ENCODE measurements around the gene GDI1. TPM values are rescaled to one million over a fixed set of nuclear protein-coding genes. Genes with fewer than 3 reads are reported as not detected.

The GDI1 gene
- total and polyA plus RNA-seq, 9 of the 15 experiments (the other 6 are each of a cell fraction or from before 2014, with no cell fraction given) = 0.97 to 82.6 (median 37.5) TPM

DNA sequence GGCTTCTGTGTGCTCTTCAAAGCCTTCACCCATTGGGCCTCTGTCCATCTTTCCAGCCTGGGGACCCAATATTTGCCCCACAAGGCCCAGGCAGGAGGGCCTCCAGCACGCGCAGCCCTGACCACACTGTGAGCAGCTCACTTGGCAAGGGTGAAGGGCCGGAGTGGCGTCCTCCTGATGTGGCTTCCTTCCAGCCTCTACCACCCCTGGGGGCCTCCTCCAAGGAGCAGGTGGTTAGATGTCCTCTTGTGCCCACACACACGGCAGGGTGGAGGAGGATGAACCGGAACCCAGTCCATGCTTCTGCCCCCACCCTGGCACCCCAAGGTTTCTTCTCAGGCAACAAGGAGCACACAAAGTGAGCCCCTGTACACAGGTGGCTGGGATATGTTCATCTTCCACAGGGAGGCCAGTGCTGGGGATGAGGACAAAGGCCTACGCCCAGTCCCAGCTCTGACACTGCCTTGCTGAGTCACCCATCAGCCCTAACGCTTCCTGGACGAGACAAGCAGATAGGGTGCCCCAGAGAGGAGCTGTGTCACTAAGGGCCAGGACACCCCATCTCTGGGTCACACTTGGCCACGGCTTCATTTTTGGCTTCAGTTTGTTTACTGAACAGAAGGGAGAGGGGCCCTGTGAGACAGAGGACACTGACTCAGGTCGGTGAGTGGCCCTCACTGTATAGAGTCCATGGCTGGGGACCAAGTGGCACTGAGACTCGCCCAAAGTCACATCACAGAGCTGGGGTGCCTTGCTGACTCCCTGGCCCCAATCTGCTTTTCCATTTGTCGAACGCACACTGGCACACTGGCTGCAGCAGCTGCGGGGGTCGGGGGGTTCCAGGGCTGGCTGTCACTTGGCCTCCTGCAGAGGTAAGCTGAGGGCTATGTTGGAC lies 47.5 kb downstream of the GDI1 start (continued):
- TF ChIP-seq ZNF324 (CRISPR knock-in tag; IDR thresholded peaks at IDR 0.05) (no peak), SUPT5H (IDR thresholded peaks at IDR 0.05) (peak; percentile 66), FOXK2 (conservative IDR thresholded peaks at IDR 0.05 in 1 of 2, IDR thresholded peaks at IDR 0.05 in 1 of 2; ENCODE audit: low read depth in 2 of 2) (0 out of 4 replicates have a peak, but pooled peaks have one; percentile 40 to 42), ZBTB17 (CRISPR knock-in tag; IDR thresholded peaks at IDR 0.05) (no peak), ETV6 (IDR thresholded peaks at IDR 0.05; ENCODE audit: borderline replicate concordance in 1 of 2, low read depth in 2 of 2, low read length in 1 of 2) (no peak), ETV6 (CRISPR knock-in tag; IDR thresholded peaks at IDR 0.05; ENCODE audit: borderline replicate concordance) (no peak), TFAM (CRISPR knock-in tag; conservative IDR thresholded peaks at IDR 0.05) (no peak), ZNF778 (CRISPR knock-in tag; IDR thresholded peaks at IDR 0.05) (no peak), CXXC5 (CRISPR knock-in tag; IDR thresholded peaks at IDR 0.05) (0 out of 2 replicates have a peak, but pooled peaks have one; percentile 41), ZNF12 (CRISPR knock-in tag; IDR thresholded peaks at IDR 0.05) (no peak), ZSCAN32 (CRISPR knock-in tag; IDR thresholded peaks at IDR 0.05) (no peak), TAF1 (IDR thresholded peaks at IDR 0.05; ENCODE audit: control insufficient read depth, extremely low read depth, insufficient read depth, low read length, severe bottlenecking) (peak; percentile 60), ATF1 (CRISPR knock-in tag; IDR thresholded peaks at IDR 0.05) (no peak), ATF1 (tag; IDR thresholded peaks at IDR 0.05) (peak; percentile 59), ZKSCAN1 (IDR thresholded peaks at IDR 0.05; ENCODE audit: low read depth, low read length) (no peak), ZNF165 (CRISPR knock-in tag; IDR thresholded peaks at IDR 0.05; ENCODE audit: borderline replicate concordance) (no peak), FOXK1 (CRISPR knock-in tag; IDR thresholded peaks at IDR 0.05; ENCODE audit: borderline replicate concordance) (0 out of 2 replicates have a peak, but pooled peaks have one; percentile 26), ZNF76 (CRISPR knock-in tag; IDR thresholded peaks at IDR 0.05; ENCODE audit: borderline replicate concordance) (no peak), RBM15 (IDR thresholded peaks at IDR 0.05; ENCODE audit: insufficient read depth, low read length) (no peak), ZNF184 (CRISPR knock-in tag; IDR thresholded peaks at IDR 0.05) (no peak), IFI16 (CRISPR knock-in tag; IDR thresholded peaks at IDR 0.05) (no peak)
- TF ChIP-seq, protein P1, sequence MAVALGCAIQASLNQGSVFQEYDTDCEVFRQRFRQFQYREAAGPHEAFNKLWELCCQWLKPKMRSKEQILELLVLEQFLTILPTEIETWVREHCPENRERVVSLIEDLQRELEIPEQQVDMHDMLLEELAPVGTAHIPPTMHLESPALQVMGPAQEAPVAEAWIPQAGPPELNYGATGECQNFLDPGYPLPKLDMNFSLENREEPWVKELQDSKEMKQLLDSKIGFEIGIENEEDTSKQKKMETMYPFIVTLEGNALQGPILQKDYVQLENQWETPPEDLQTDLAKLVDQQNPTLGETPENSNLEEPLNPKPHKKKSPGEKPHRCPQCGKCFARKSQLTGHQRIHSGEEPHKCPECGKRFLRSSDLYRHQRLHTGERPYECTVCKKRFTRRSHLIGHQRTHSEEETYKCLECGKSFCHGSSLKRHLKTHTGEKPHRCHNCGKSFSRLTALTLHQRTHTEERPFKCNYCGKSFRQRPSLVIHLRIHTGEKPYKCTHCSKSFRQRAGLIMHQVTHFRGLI (CRISPR knock-in tag; IDR thresholded peaks at IDR 0.05) = no peak
- TF ChIP-seq, protein P2, sequence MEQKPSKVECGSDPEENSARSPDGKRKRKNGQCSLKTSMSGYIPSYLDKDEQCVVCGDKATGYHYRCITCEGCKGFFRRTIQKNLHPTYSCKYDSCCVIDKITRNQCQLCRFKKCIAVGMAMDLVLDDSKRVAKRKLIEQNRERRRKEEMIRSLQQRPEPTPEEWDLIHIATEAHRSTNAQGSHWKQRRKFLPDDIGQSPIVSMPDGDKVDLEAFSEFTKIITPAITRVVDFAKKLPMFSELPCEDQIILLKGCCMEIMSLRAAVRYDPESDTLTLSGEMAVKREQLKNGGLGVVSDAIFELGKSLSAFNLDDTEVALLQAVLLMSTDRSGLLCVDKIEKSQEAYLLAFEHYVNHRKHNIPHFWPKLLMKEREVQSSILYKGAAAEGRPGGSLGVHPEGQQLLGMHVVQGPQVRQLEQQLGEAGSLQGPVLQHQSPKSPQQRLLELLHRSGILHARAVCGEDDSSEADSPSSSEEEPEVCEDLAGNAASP (IDR thresholded peaks at IDR 0.05) = no peak
- TF ChIP-seq, protein P3, sequence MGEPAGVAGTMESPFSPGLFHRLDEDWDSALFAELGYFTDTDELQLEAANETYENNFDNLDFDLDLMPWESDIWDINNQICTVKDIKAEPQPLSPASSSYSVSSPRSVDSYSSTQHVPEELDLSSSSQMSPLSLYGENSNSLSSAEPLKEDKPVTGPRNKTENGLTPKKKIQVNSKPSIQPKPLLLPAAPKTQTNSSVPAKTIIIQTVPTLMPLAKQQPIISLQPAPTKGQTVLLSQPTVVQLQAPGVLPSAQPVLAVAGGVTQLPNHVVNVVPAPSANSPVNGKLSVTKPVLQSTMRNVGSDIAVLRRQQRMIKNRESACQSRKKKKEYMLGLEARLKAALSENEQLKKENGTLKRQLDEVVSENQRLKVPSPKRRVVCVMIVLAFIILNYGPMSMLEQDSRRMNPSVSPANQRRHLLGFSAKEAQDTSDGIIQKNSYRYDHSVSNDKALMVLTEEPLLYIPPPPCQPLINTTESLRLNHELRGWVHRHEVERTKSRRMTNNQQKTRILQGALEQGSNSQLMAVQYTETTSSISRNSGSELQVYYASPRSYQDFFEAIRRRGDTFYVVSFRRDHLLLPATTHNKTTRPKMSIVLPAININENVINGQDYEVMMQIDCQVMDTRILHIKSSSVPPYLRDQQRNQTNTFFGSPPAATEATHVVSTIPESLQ (CRISPR knock-in tag; IDR thresholded peaks at IDR 0.05) = no peak
